HepG2 (cell line): ENCODE data around the gene ANKHD1. TPM values are rescaled to one million over a fixed set of nuclear protein-coding genes. Genes with fewer than 3 reads are reported as not detected.

Experiments
- FOXC1 ChIP-seq: sonication (generic); formaldehyde crosslinking; IDR thresholded peaks from 2 replicates; pipeline ENCODE4 v1.8.0; 2022; ENCODE audit warnings: mild to moderate bottlenecking, missing genetic modification reagents, borderline replicate concordance
- GABPA ChIP-seq, 2 experiments: IDR thresholded peaks; 2 replicates each; pipeline ENCODE4 v1.6.1; 2011 to 2016; ENCODE audit warnings: low read depth in 2 of 2, low read length in 1 of 2, missing biosample characterization in 1 of 2, missing genetic modification characterization in 1 of 2
- MED1 ChIP-seq: sonication (generic); formaldehyde crosslinking; IDR thresholded peaks from 2 replicates; pipeline ENCODE4 v1.4.0; 2020; ENCODE audit warnings: missing genetic modification reagents
- NR2F1 ChIP-seq, 2 experiments: fragments of 450-650 bp in 1 of 2; formaldehyde crosslinking in 1 of 2; IDR thresholded peaks; 2 replicates each; pipeline versions ENCODE4 v1.5.0 to v1.6.1; 2016 to 2020; ENCODE audit warnings: mild to moderate bottlenecking in 1 of 2, missing compliant biosample characterization in 1 of 2, missing genetic modification reagents in 1 of 2, moderate library complexity in 1 of 2
- PCBP1 ChIP-seq: fragments of 200-400 bp; formaldehyde crosslinking; IDR thresholded peaks from 2 replicates; pipeline ENCODE4 v1.6.1; 2017; ENCODE audit warnings: mild to moderate bottlenecking, low read depth, low read length, borderline replicate concordance
- SUZ12 ChIP-seq: fragments of 150-350 bp; IDR thresholded peaks from 2 replicates; pipeline ENCODE4 v1.6.1; 2014; ENCODE audit warnings: low read depth, low read length
- ZNF776 ChIP-seq: sonication (generic); formaldehyde crosslinking; IDR thresholded peaks from 2 replicates; pipeline ENCODE4 v1.4.0; 2020; ENCODE audit warnings: mild to moderate bottlenecking, missing genetic modification reagents
- polyA plus RNA-seq, 8 experiments: library from polyadenylated mRNA; depleted of rRNA in 3 of 8; stranded (reverse) in 7 of 8; unstranded in 1 of 8; fragments of >200 nt; fragmentation: Illumina TruSeq in 4 of 8; extraction: Trizol in 4 of 8; gene quantifications; 2 replicates each; pipeline versions ENCODE4 v1.2.1 to v1.2.3, GENCODE V29; 2011 to 2016; ENCODE audit warnings: low read depth in 4 of 8, missing spikeins in 1 of 8, mixed read lengths in 1 of 8; ENCODE audit not compliant: insufficient read depth in 1 of 8
- total RNA-seq, 5 experiments: library from RNA; depleted of rRNA; stranded (reverse); fragments of >200 nt; fragmentation: Illumina TruSeq; extraction: Trizol; gene quantifications; 2 replicates each; pipeline ENCODE4 v1.2.3, GENCODE V29; 2016; ENCODE audit warnings: low read depth in 1 of 5
- TF ChIP-seq, protein P1 (sequence below), 2 experiments: sonication (generic) in 1 of 2; formaldehyde crosslinking in 1 of 2; IDR thresholded peaks; 2 replicates each; pipeline versions ENCODE4 v1.5.1 to v1.6.1; 2011 to 2020; ENCODE audit warnings: borderline replicate concordance in 1 of 2, low read depth in 1 of 2, low read length in 1 of 2, mild to moderate bottlenecking in 1 of 2, missing genetic modification reagents in 1 of 2, moderate library complexity in 1 of 2
- TF ChIP-seq, protein P2 (sequence below), 2 experiments: sonication (generic) in 1 of 2; formaldehyde crosslinking in 1 of 2; IDR thresholded peaks; 2 replicates each; pipeline versions ENCODE4 v1.6.1 to v1.9.0; 2014 to 2022; ENCODE audit warnings: antibody characterized with exemption in 1 of 2, borderline replicate concordance in 1 of 2, inconsistent platforms in 1 of 2, low read depth in 1 of 2, missing genetic modification reagents in 1 of 2
- TF ChIP-seq, protein P3 (sequence below): sonication (generic); formaldehyde crosslinking; IDR thresholded peaks from 2 replicates; pipeline ENCODE4 v1.5.0; 2020; ENCODE audit warnings: missing genetic modification reagents, mild to moderate bottlenecking, borderline replicate concordance
- TF ChIP-seq, protein P4 (sequence below): sonication (generic); formaldehyde crosslinking; conservative IDR thresholded peaks from 2 replicates; pipeline ENCODE4 v1.4.0; 2020; ENCODE audit warnings: missing genetic modification reagents
- TF ChIP-seq, protein P5 (sequence below): sonication (generic); formaldehyde crosslinking; IDR thresholded peaks from 2 replicates; pipeline ENCODE4 v1.5.0; 2020; ENCODE audit warnings: mild to moderate bottlenecking, missing genetic modification reagents

The ANKHD1 gene
- total and polyA plus RNA-seq, 2 of the 13 experiments (the other 11 are each of a cell fraction or from before 2014, with no cell fraction given): 69.9 to 82.0 TPM

DNA sequence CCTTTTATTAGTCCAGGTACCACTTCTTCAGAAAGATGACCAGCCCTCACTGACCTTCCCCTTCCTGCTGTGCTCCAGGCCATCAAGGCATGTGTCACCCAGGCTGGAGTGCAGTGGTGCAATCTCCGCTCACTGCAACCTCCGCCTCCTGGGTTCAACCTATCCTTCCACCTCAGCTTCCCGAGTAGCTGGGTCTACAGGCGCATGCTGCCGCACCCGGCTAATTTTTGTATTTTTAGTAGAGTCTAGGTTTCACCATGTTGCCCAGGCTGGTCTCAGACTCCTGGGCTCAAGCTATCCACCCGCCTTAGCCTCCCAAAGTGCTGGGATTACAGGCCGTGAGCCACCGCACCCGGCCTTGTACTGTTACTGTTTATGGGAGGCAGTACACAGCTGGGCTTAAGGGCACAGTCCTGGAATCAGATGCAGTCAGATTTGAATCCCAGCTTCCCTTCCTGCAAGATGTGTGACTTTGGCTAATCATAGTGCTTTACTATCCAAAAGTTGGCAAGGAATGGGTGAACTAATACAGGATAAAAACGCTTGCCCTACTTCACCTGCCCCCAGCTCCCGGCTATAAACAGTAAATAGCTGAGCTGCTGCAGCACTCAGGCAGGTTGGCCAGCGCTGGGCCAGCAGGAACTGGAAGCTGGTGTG lies 145.3 kb downstream of the ANKHD1 start (continued):
- TF ChIP-seq, protein P1, sequence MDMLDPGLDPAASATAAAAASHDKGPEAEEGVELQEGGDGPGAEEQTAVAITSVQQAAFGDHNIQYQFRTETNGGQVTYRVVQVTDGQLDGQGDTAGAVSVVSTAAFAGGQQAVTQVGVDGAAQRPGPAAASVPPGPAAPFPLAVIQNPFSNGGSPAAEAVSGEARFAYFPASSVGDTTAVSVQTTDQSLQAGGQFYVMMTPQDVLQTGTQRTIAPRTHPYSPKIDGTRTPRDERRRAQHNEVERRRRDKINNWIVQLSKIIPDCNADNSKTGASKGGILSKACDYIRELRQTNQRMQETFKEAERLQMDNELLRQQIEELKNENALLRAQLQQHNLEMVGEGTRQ (IDR thresholded peaks at IDR 0.05; ENCODE audit: low read depth, low read length): no peak
- TF ChIP-seq, protein P1 (CRISPR knock-in tag; IDR thresholded peaks at IDR 0.05; ENCODE audit: borderline replicate concordance): no peak
- TF ChIP-seq MED1 (CRISPR knock-in tag): no peak
- TF ChIP-seq, protein P2, sequence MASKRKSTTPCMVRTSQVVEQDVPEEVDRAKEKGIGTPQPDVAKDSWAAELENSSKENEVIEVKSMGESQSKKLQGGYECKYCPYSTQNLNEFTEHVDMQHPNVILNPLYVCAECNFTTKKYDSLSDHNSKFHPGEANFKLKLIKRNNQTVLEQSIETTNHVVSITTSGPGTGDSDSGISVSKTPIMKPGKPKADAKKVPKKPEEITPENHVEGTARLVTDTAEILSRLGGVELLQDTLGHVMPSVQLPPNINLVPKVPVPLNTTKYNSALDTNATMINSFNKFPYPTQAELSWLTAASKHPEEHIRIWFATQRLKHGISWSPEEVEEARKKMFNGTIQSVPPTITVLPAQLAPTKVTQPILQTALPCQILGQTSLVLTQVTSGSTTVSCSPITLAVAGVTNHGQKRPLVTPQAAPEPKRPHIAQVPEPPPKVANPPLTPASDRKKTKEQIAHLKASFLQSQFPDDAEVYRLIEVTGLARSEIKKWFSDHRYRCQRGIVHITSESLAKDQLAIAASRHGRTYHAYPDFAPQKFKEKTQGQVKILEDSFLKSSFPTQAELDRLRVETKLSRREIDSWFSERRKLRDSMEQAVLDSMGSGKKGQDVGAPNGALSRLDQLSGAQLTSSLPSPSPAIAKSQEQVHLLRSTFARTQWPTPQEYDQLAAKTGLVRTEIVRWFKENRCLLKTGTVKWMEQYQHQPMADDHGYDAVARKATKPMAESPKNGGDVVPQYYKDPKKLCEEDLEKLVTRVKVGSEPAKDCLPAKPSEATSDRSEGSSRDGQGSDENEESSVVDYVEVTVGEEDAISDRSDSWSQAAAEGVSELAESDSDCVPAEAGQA (IDR thresholded peaks at IDR 0.05; ENCODE audit: low read depth): no peak
- TF ChIP-seq, protein P2 (CRISPR knock-in tag; IDR thresholded peaks at IDR 0.05; ENCODE audit: borderline replicate concordance): no peak
- no peak for TF ChIP-seq SUZ12
- TF ChIP-seq FOXC1 (CRISPR knock-in tag): 0 out of 2 replicates have a peak, but pooled peaks have one; percentile 42
- TF ChIP-seq, protein P3, sequence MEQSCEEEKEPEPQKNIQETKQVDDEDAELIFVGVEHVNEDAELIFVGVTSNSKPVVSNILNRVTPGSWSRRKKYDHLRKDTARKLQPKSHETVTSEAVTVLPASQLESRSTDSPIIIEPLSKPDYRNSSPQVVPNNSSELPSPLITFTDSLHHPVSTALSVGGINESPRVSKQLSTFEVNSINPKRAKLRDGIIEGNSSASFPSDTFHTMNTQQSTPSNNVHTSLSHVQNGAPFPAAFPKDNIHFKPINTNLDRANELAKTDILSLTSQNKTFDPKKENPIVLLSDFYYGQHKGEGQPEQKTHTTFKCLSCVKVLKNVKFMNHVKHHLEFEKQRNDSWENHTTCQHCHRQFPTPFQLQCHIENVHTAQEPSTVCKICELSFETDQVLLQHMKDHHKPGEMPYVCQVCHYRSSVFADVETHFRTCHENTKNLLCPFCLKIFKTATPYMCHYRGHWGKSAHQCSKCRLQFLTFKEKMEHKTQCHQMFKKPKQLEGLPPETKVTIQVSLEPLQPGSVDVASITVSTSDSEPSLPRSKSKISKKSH (CRISPR knock-in tag): no peak
- TF ChIP-seq, protein P4, sequence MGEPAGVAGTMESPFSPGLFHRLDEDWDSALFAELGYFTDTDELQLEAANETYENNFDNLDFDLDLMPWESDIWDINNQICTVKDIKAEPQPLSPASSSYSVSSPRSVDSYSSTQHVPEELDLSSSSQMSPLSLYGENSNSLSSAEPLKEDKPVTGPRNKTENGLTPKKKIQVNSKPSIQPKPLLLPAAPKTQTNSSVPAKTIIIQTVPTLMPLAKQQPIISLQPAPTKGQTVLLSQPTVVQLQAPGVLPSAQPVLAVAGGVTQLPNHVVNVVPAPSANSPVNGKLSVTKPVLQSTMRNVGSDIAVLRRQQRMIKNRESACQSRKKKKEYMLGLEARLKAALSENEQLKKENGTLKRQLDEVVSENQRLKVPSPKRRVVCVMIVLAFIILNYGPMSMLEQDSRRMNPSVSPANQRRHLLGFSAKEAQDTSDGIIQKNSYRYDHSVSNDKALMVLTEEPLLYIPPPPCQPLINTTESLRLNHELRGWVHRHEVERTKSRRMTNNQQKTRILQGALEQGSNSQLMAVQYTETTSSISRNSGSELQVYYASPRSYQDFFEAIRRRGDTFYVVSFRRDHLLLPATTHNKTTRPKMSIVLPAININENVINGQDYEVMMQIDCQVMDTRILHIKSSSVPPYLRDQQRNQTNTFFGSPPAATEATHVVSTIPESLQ (CRISPR knock-in tag): no peak
- TF ChIP-seq PCBP1: no peak
- no peak for TF ChIP-seq NR2F1 (CRISPR knock-in tag; IDR thresholded peaks at IDR 0.05)
- TF ChIP-seq, protein P5, sequence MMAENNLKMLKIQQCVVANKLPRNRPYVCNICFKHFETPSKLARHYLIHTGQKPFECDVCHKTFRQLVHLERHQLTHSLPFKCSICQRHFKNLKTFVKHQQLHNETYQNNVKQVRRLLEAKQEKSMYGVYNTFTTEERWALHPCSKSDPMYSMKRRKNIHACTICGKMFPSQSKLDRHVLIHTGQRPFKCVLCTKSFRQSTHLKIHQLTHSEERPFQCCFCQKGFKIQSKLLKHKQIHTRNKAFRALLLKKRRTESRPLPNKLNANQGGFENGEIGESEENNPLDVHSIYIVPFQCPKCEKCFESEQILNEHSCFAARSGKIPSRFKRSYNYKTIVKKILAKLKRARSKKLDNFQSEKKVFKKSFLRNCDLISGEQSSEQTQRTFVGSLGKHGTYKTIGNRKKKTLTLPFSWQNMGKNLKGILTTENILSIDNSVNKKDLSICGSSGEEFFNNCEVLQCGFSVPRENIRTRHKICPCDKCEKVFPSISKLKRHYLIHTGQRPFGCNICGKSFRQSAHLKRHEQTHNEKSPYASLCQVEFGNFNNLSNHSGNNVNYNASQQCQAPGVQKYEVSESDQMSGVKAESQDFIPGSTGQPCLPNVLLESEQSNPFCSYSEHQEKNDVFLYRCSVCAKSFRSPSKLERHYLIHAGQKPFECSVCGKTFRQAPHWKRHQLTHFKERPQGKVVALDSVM (CRISPR knock-in tag): peak; percentile 31; the same call in 1 of the 2 replicates
- peak; percentile 26; the same call in 1 of the 2 replicates for TF ChIP-seq GABPA (IDR thresholded peaks at IDR 0.05; ENCODE audit: low read depth, low read length)
- TF ChIP-seq GABPA (CRISPR knock-in tag; IDR thresholded peaks at IDR 0.05; ENCODE audit: low read depth): no peak
- TF ChIP-seq ZNF776 (CRISPR knock-in tag): no peak
